ENCODE data around the gene EFHB.
A peak's percentile ranks its signal among the peaks of the same experiment; 100 is the strongest.
"Not testable (repeated sequence)": the region's sequence is repeated elsewhere in the genome, so short reads cannot be mapped to it uniquely, and the experiment has no call there.

The EFHB gene

GRCh38 chr3:19934098-19934566, at the start of gene EFHB:
Gene EFHB, minus strand, starts transcription at chr3:19934217. Its CDS starts 199 bp downstream, at chr3:19934018.
- DNase-seq (ENCODE audit: low read depth), result no peak

- peak; percentile 69 for DNase-seq (ENCODE audit: low read depth)
These were observed 38.0 kb upstream of the EFHB start for GRCh38 chr3:19972054-19972453.

GRCh38 chr3:19970327-19970726, 36.3 kb upstream of the EFHB start:
- DNase-seq (ENCODE audit: low read depth), result no peak

- DNase-seq (ENCODE audit: low read depth), result no peak
These were observed 33.8 kb upstream of the EFHB start for GRCh38 chr3:19967812-19968211.

GRCh38 chr3:19967208-19967607, 33.2 kb upstream of the EFHB start:
- no peak for DNase-seq (ENCODE audit: low read depth)

GRCh38 chr3:19961960-19962359, 27.9 kb upstream of the EFHB start:
- DNase-seq (ENCODE audit: low read depth), result no peak

GRCh38 chr3:19960696-19961095, 26.7 kb upstream of the EFHB start:
- DNase-seq (ENCODE audit: low read depth), result no peak

GRCh38 chr3:19959505-19959904, 25.5 kb upstream of the EFHB start:
- no peak for DNase-seq (ENCODE audit: low read depth)

- DNase-seq (ENCODE audit: low read depth), result not testable (repeated sequence)
These were observed 23.3 kb upstream of the EFHB start for GRCh38 chr3:19957354-19957753.

- DNase-seq (ENCODE audit: low read depth), result no peak
These were observed 20.7 kb upstream of the EFHB start for GRCh38 chr3:19954676-19955075.

- no peak for DNase-seq (ENCODE audit: low read depth)
These were observed 16.3 kb upstream of the EFHB start for GRCh38 chr3:19950316-19950715.

- DNase-seq (ENCODE audit: low read depth), result no peak
These were observed 14.2 kb upstream of the EFHB start for GRCh38 chr3:19948226-19948591.

GRCh38 chr3:19947549-19948225, 13.7 kb upstream of the EFHB start:
- peak; percentile 22 for DNase-seq (ENCODE audit: low read depth)

- DNase-seq (ENCODE audit: low read depth), result peak; percentile 87
These were observed 13.0 kb upstream of the EFHB start, which contains the start of gene RAB5A for GRCh38 chr3:19946832-19947548. Gene RAB5A, plus strand, starts transcription at chr3:19947097. Its CDS starts 3,802 bp downstream, at chr3:19950899.

GRCh38 chr3:19945969-19946831, 12.2 kb upstream of the EFHB start:
- no peak for DNase-seq (ENCODE audit: low read depth)

GRCh38 chr3:19945534-19945933, 11.5 kb upstream of the EFHB start:
- no peak for DNase-seq (ENCODE audit: low read depth)

GRCh38 chr3:19940643-19941042, 6.6 kb upstream of the EFHB start:
- DNase-seq (ENCODE audit: low read depth), result no peak

GRCh38 chr3:19938295-19938627, 4.2 kb upstream of the EFHB start:
- no peak for DNase-seq (ENCODE audit: low read depth)

GRCh38 chr3:19937459-19938294, 3.7 kb upstream of the EFHB start:
- no peak for DNase-seq (ENCODE audit: low read depth)

- DNase-seq (ENCODE audit: low read depth), result no peak
These were observed 1.6 kb downstream of the EFHB start for GRCh38 chr3:19932422-19932821.

- no peak for DNase-seq (ENCODE audit: low read depth)
These were observed 2.2 kb downstream of the EFHB start for GRCh38 chr3:19931767-19932188.

Measured in HS-5 (cell line).